ENCODE data around the gene ASPHD2. TPM values are rescaled to one million over a fixed set of nuclear protein-coding genes. Genes with fewer than 3 reads are reported as not detected.
"Not testable (repeated sequence)": the region's sequence is repeated elsewhere in the genome, so short reads cannot be mapped to it uniquely, and the experiment has no call there.

ASPHD2 gene
- polyA plus RNA-seq, 1 donor: 4.4 TPM

- no peak for DNase-seq
Observed at GRCh38 chr22:26414347-26414746, 14.7 kb upstream of the ASPHD2 start.

DNA sequence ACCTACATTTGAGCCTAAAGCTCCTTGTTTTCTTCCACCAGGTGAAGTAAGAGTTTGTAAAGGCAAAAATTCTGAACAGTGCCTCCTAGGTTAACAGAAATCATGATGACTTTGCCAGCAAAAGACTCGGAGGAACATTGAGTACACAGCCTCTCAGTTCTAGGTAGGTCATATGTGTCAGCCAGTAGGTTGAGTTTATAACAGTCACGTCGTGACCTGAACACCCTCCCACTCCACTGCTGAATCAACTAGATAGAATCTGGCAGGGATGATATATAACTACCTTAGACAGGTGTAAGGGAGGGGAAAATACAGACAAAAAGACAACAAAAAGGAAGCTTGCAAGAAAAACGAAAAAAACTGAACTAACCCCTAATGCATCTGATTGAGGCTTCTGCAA lies 12.8 kb upstream of the ASPHD2 start:
- DNase-seq: no peak

DNA sequence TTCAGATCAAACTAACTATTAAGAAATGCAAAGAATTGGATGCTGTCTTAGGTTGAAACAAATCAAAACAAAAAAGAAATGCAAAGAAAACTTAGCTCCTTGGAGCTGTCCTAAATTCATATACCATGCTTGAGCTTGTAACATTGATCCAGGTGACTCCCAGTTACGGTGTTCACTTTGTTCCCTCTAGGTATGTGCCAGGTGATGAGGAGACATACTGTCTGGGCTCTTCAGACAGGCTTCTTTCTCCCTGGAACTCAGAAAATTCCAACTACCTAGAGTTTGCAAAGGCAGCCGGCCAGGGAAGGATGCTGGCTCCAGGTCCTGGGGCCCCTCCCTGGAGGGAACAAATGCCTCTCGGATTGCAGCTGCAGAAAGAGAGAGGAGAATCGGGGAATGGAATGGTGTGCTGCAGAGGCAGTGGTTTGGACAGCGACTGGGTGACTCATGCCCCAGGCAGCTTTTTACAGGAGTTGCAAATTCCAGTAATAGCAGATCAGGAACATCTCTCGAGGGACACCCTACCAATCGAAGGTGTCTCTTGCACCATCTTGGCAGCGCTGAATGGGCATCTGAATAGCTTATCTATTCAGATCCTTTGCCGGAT lies 12.3 kb upstream of the ASPHD2 start:
- no peak for DNase-seq

DNA sequence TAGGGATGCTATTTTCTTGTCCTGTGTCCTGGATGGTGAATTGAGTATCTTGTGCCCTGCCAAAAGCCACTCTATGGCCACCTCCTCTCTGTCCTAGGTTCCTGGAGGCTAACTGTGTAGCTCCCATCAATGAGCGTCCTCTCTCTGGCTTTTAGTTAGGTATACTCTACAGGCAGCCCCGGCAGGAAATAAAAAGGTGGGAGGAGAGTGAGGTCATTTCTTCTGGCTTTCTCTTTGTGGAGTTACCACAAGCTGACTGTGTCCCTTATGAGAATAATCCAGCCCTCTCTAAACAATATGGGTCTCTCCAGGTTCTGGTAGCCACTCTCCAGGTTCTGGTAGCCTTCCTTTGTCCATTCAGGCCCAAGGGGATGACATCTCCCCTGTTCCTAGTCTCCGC lies 11.7 kb upstream of the ASPHD2 start:
- DNase-seq: no peak

DNA sequence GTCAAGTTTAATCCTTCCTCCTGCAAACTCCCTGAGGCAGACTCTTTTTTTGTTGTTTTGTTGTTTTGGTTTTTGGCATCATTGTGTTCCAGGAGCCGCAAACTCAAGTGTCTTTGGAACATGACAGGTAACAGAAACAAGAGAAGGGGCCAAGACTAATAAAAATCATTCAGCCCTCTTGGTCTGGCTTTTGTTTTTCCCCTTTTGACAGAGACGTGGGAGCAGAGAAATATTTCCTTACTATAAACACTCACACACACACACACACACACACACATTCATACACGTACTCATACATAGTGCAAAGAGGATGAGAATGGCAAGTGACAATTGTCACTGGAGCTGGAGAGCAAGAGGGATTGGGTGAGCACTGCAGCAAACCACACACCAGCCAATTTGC lies 10.4 kb upstream of the ASPHD2 start:
- no peak for DNase-seq

- DNase-seq: no peak
Observed at GRCh38 chr22:26426924-26427323, 2.1 kb upstream of the ASPHD2 start.

- DNase-seq: no peak
Observed at GRCh38 chr22:26429458-26430286, 612 bp downstream of the ASPHD2 start.

DNA sequence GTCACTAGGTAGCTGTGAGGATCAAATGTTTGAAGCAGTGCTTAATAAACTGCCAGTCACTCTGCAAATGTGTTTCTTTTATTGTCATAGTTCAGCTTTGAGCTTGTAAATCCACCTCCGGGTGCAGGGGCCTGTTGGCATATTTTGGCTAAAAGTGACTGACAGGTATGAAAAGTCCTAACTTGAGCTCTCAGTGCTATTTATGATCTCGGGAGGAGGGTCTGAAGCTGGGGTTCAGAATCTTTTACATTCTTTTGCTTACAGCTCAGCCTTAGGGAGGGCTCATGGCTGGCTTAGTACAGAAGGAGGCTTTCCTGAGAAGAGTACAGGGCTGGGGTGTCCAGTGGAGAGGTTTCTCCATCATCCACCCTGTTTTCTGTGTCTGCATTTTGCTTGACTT lies 1.5 kb downstream of the ASPHD2 start:
- DNase-seq: no peak

- DNase-seq: no peak
Observed at GRCh38 chr22:26431261-26431995, 2.4 kb downstream of the ASPHD2 start.

- DNase-seq: no peak
Observed at GRCh38 chr22:26432619-26433311, 3.7 kb downstream of the ASPHD2 start.

DNA sequence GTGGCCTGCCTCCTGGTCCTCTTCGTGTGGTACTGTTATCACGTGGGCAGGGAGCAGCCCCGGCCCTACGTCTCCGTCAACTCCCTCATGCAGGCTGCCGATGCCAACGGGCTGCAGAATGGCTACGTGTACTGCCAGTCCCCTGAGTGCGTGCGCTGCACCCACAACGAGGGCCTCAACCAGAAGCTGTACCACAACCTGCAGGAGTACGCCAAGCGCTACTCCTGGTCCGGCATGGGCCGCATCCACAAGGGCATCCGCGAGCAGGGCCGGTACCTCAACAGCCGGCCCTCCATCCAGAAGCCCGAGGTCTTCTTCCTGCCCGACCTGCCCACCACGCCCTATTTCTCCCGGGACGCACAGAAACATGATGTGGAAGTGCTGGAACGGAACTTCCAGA lies 4.7 kb downstream of the ASPHD2 start:
- DNase-seq: no peak

GRCh38 chr22:26435327-26436093 lies 6.5 kb downstream of the ASPHD2 start:
- DNase-seq: no peak

GRCh38 chr22:26436903-26437515 lies 7.9 kb downstream of the ASPHD2 start:
- no peak for DNase-seq

DNA sequence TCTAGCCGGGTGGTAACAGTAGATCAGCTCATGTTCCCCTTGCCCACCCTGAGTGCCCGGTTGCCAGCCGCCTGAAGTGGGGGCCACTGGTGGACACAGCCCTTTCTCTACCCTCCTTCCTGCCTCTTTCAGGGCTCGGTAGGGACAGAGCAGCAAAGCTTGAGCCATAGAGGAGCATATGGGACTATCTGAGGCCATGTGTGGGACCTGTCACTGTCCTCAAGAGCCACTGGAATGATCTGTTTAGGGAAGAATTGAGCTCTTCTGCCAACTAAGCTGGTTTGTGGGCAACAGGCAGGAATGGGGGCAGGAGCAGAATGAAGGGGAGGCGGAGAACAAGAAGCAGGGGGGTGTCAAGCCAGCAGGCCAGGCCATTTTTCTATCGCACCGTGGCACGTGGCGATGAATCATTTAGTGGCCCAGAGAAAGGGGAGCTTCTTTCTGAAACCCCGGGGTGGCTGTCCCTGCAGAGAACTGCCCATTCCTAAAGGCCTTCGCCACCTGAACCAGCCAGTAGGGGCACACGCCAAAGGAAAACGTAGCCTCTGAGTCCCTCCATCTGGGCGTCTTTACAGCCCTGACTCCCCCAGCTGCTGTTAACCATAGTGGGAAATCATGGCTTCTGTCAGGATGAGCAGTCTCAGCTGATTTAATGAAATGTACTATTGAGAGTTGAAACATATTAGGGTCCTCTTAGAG lies 8.8 kb downstream of the ASPHD2 start:
- no peak for DNase-seq

- DNase-seq: not testable (repeated sequence)
Observed at GRCh38 chr22:26438776-26439175, 9.7 kb downstream of the ASPHD2 start.

DNA sequence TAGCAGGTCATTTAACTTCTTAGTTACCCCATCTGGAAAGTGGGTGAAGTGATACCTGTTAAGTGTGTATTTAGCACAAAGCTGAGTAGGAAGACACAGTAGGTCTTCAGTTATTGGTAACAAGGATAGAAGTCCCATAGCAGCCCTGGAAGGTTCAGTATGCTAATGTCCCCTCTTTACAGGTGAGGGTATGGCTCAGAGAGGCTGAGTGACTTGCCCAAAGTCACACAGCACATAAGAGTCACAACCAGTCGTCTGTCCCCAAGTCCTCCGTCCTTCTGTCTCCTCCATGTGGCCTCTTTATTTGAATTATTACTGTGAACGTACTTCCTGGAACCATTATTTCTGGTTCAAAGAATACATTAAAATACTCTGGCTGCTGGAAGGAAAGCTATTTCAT lies 10.5 kb downstream of the ASPHD2 start:
- no peak for DNase-seq

DNA sequence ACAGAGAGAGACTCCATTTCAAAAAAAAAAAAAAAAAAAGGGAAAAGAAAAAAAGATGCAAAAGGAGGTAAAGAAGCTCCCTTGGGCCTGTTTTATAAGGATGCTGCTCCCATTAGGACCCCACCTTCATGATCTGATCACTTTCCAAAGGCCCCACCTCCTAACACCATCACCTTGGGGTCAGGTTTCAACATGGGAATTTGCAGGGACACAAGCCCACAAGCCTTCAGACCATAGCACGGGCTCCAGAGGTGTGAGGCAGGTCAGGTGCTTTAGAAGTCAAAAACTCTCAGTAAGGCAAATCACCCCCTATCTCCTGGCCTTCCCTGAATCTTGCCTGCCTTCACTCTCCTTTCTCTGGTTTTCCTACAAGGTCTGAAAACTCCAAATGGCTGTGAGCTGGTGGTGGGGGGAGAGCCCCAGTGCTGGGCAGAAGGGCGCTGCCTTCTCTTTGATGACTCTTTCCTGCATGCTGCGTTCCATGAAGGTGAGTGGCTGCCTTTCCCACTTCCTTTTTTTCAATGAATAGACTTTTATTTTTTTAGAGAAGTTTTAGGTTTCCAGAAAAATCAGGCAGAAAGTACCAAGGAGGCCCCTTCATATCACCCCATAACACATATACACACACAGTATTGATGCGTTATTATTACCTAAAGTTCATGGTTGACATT lies 13.2 kb downstream of the ASPHD2 start:
- no peak for DNase-seq

DNA sequence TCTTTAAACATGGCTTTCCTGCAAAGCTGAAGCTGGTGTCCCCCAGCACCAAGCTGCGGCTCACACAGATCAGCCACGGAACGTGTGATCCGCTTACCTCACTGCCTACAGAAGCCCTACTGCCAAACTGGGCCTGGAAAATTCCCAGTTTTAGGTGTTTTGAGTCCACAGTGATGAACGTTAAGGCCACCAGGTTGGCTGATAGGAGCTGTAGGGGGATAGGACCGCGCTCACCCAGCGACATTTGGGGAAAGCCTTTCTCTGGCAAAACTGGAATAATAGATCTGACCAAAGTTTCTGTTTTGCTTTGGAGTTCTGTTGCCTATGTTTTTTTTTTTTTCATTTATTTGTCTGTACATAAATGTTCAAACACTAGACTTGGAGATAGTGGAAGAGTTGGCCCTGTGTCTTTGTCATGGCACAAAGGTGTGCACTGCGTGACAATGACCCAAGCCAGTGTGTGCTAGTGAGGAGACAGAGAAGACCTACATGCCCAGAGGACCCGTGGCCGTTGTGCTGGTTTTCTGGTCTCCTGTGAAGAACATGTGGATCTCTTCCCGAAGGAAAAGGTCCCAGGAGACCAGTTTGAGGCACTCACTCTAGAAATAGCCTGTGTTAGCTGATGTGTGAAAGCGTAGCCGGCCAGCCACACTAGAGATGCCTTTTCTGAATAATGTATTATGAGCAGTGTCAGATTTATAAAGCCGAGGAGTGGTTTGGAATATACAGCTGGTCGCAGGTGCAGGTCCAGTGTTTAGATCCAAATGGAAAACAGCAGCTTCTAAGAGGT lies 15.0 kb downstream of the ASPHD2 start:
- no peak for DNase-seq

- no peak for DNase-seq
Observed at GRCh38 chr22:26444777-26445176, 15.7 kb downstream of the ASPHD2 start.

All from left kidney (tissue), 2 donors.